Stimulated activated CD8-positive, alpha-beta memory T cell treated with anti-CD3 and anti-CD28 coated beads, Interleukin-15, amount 100 ng/mL, for 48 hours (primary cell): Measurements from ENCODE around the gene CNOT4.
"Not testable (repeated sequence)": the region's sequence is repeated elsewhere in the genome, so short reads cannot be mapped to it uniquely, and the experiment has no call there.

Source experiments
- DNase-seq, 2 donors: peaks; one replicate each; pipeline ENCODE4 v3.0.0-alpha.2; 2020; ENCODE audit warnings: low read depth in 2 of 2

The CNOT4 gene

GRCh38 chr7:135327458-135327857 lies 182.4 kb downstream of the CNOT4 start:
- no peak for DNase-seq

GRCh38 chr7:135326636-135327280 lies 183.1 kb downstream of the CNOT4 start:
- DNase-seq = no peak

- no peak for DNase-seq
Measured at GRCh38 chr7:135322571-135323340, 187.1 kb downstream of the CNOT4 start.

- no peak for DNase-seq
Measured at GRCh38 chr7:135321556-135321955, 188.3 kb downstream of the CNOT4 start.

- not testable (repeated sequence) for DNase-seq
Measured at GRCh38 chr7:135320953-135321352, 188.9 kb downstream of the CNOT4 start.

- DNase-seq = no peak
Measured at GRCh38 chr7:135320268-135320667, 189.6 kb downstream of the CNOT4 start.

GRCh38 chr7:135317676-135318325 lies 192.1 kb downstream of the CNOT4 start:
- no peak for DNase-seq

GRCh38 chr7:135316648-135317313 lies 193.1 kb downstream of the CNOT4 start:
- no peak for DNase-seq

- no peak for DNase-seq
Measured at GRCh38 chr7:135313971-135314370, 195.9 kb downstream of the CNOT4 start.
